ENCODE measurements around the gene DCAF10. TPM values are rescaled to one million over a fixed set of nuclear protein-coding genes. Genes with fewer than 3 reads are reported as not detected.

Gene DCAF10
- total and polyA plus RNA-seq, 2 donors (not counting 1 experiment from before 2014, with no cell fraction given): 9.5 to 22.1 TPM

GRCh38 chr9:37892063-37892462, 91.5 kb downstream of the DCAF10 start:
- no peak overlapping the region for H3K27ac ChIP-seq (ENCODE audit: low read length in 2 of 2)
- no peak overlapping the region for H3K4me2 ChIP-seq (replicated peaks; ENCODE audit: low read depth, low read length, poor library complexity, severe bottlenecking)
- peaks cover 5% of the 10 kb centered on the region for H4K20me1 ChIP-seq (ENCODE audit: control insufficient read depth, insufficient read depth, low read length, poor library complexity, severe bottlenecking)
- ChIA-PET POLR2A (no interaction called here), CTCF (interaction anchor here (0.7 kb wide), 1 partner anchor 39 kb away, joined by 3 read pairs; no protein-coding TSS in a partner anchor)
- no peak overlapping the region for H3K9ac ChIP-seq (ENCODE audit: low read length)
- peaks cover 0 to 3% (median 0%) of the 10 kb centered on the region in 3 donors for H3K9me3 ChIP-seq (ENCODE audit: control extremely low read depth in 1 of 3, control insufficient read depth in 2 of 3, insufficient read depth in 1 of 3, low read length in 2 of 3)
- H3K4me3 ChIP-seq (ENCODE audit: control extremely low read depth in 1 of 5, extremely low read depth in 1 of 5, insufficient read depth in 1 of 5, low read depth in 2 of 5, low read length in 4 of 5): no peak overlapping the region
- no peaks in the 10 kb centered on the region for H3K27me3 Mint-ChIP-seq
- no peak overlapping the region for H3K4me3 Mint-ChIP-seq
- no peaks in the 10 kb centered on the region for H3K4me1 Mint-ChIP-seq
- peaks cover 13 to 31% of the 10 kb centered on the region in 2 experiments for H3K36me3 ChIP-seq (replicated peaks in 1 of 2; ENCODE audit: control extremely low read depth in 1 of 2, control insufficient read depth in 1 of 2, extremely low read depth in 1 of 2, insufficient read depth in 2 of 2, low read length in 1 of 2)
- H3K9me3 Mint-ChIP-seq (ENCODE audit: insufficient read depth): peaks cover 3% of the 10 kb centered on the region
- ATAC-seq (ENCODE audit: low read depth) (no peak), DNase-seq (no peak)
- H3K27me3 ChIP-seq (replicated peaks in 1 of 4; ENCODE audit: control extremely low read depth in 1 of 4, control insufficient read depth in 3 of 4, insufficient read depth in 4 of 4, low read length in 3 of 4): no peaks in the 10 kb centered on the region
- no peaks in the 10 kb centered on the region for H3K79me2 ChIP-seq (ENCODE audit: control insufficient read depth, insufficient read depth, low read length)
- H2AFZ ChIP-seq (ENCODE audit: insufficient read depth, low read depth, low read length, poor library complexity, severe bottlenecking): no peak overlapping the region
- WGBS (ENCODE audit: insufficient coverage): 94% methylated on average over 4 of the region's 8 CpGs
- TF ChIP-seq CTCF (IDR thresholded peaks at IDR 0.05) (no peak), EZH2 (IDR thresholded peaks at IDR 0.05; ENCODE audit: borderline replicate concordance, insufficient read depth, low read depth, low read length, poor library complexity, severe bottlenecking) (no peak)
- no peaks in the 10 kb centered on the region for H3K4me1 ChIP-seq (ENCODE audit: control insufficient read depth in 2 of 2, insufficient read depth in 2 of 2, low read length in 2 of 2)
- intact Hi-C loops (cut with micrococcal nuclease): no loop called here
- H3K27ac Mint-ChIP-seq: no peak overlapping the region

- no peak overlapping the region for H3K4me3 Mint-ChIP-seq
- intact Hi-C loops (cut with micrococcal nuclease): no loop called here
- H2AFZ ChIP-seq (ENCODE audit: insufficient read depth, low read depth, low read length, poor library complexity, severe bottlenecking): no peak overlapping the region
- H3K9ac ChIP-seq (ENCODE audit: low read length): no peak overlapping the region
- no peaks in the 10 kb centered on the region for H3K27me3 Mint-ChIP-seq
- H3K27me3 ChIP-seq (replicated peaks in 1 of 4; ENCODE audit: control extremely low read depth in 1 of 4, control insufficient read depth in 3 of 4, insufficient read depth in 4 of 4, low read length in 3 of 4): no peaks in the 10 kb centered on the region
- CTCF ChIA-PET: interaction anchor here (0.6 to 0.7 kb wide), 2 partner anchors 13 to 1343 kb away, joined by 3 read pairs; no protein-coding TSS in a partner anchor
- peaks cover 7% of the 10 kb centered on the region for H3K79me2 ChIP-seq (ENCODE audit: control insufficient read depth, insufficient read depth, low read length)
- H3K27ac ChIP-seq (ENCODE audit: low read length in 2 of 2): no peak overlapping the region
- 40% methylated on average over 1 of the region's 2 CpGs for WGBS (ENCODE audit: insufficient coverage)
- POLR2A ChIA-PET: no interaction called here
- H3K9me3 Mint-ChIP-seq (ENCODE audit: insufficient read depth): no peaks in the 10 kb centered on the region
- no peak overlapping the region for H3K27ac Mint-ChIP-seq
- TF ChIP-seq EZH2 (IDR thresholded peaks at IDR 0.05; ENCODE audit: borderline replicate concordance, insufficient read depth, low read depth, low read length, poor library complexity, severe bottlenecking) (no peak), CTCF (IDR thresholded peaks at IDR 0.05) (no peak)
- DNase-seq (no peak), ATAC-seq (ENCODE audit: low read depth) (no peak)
- H3K4me2 ChIP-seq (replicated peaks; ENCODE audit: low read depth, low read length, poor library complexity, severe bottlenecking): no peak overlapping the region
- H3K9me3 ChIP-seq (ENCODE audit: control extremely low read depth in 1 of 3, control insufficient read depth in 2 of 3, insufficient read depth in 1 of 3, low read length in 2 of 3): no peaks in the 10 kb centered on the region
- no peak overlapping the region for H3K4me3 ChIP-seq (ENCODE audit: control extremely low read depth in 1 of 5, extremely low read depth in 1 of 5, insufficient read depth in 1 of 5, low read depth in 2 of 5, low read length in 4 of 5)
- peaks cover 12 to 40% of the 10 kb centered on the region in 2 experiments for H3K36me3 ChIP-seq (replicated peaks in 1 of 2; ENCODE audit: control extremely low read depth in 1 of 2, control insufficient read depth in 1 of 2, extremely low read depth in 1 of 2, insufficient read depth in 2 of 2, low read length in 1 of 2)
- H4K20me1 ChIP-seq (ENCODE audit: control insufficient read depth, insufficient read depth, low read length, poor library complexity, severe bottlenecking): peaks cover 5% of the 10 kb centered on the region
- H3K4me1 ChIP-seq (ENCODE audit: control insufficient read depth in 2 of 2, insufficient read depth in 2 of 2, low read length in 2 of 2): peaks cover 2 to 3% of the 10 kb centered on the region in 2 donors
- peaks cover 5% of the 10 kb centered on the region for H3K4me1 Mint-ChIP-seq
These were observed 97.1 kb downstream of the DCAF10 start for GRCh38 chr9:37897665-37898064.

Data from B cell (primary cell).